HG03565 (cell line): Measurements from ENCODE around the gene GALNT4.

Experiments
- ATAC-seq: cut with Tn5 transposase; IDR thresholded peaks from one replicate; pipeline ENCODE4 v1.9.1; 2021; ENCODE audit warnings: mild to moderate bottlenecking, moderate library complexity; ENCODE audit not compliant: unreplicated experiment

GALNT4 gene

DNA sequence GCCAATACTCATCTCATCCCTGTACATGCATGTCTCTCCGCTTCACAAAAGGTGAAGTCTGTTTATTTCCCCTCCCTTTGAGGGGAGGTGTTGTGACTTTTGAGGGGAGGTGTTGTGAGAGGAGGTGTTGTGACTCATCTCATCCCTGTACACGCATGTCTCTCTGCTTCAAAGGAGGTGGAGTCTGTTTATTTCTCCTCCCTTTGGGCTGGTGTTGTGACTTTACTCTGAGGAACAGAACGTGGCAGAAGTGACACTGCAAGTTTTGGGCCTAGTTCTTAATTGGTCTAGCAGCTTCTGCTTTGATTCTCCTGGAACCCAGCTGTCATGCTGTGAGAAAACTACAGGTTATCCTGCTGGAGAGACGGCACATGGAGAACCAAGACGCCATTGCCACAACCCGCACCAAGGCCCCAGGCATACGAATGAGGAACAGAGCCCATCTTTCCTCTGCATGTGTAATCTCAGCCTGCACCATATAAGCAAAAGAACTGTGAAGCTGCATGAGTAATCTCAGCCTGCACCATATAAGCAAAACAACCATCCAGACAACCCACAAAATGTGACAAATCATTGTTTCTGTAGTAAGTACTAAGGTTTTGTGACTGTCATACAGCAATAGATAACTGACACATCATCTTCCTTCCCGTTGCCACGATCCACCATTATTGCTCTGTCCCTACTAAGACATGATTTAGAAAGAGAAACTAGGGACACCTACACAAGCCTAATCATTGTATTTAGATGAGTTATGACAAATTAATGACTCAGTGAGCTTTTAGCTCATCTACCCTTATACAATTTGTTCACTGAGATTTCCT lies 30.0 kb downstream of the GALNT4 start:
- peak; percentile 50 for ATAC-seq

DNA sequence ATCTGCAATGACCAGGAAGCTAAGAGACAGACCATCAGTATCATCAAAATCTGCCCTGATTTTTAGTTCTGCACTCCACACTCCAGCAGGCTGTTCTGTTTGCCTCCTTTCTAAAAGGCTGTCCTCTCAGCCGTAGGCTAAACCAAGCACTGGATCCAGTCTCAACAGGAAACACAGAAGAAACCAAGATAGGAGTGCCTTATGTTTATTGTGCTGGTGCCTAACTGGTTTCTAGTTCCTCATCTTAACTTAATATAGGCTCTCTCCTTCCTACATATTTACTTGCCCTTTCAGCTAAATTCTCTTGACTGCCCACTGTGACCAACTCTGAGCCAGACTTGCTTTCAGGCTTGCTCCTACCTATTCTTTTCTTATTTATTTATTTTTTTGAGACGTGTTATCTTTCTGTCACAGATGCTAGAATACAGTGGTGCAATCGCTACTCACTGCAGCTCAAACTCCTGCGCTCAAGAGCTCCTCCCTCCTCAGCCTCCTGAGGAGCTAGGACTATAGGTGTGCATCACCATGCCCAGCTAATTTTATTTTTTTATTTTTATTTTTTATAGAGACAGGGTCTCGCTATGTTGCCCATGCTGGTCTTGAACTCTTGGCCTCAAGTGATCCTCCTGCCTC lies 30.8 kb downstream of the GALNT4 start:
- no peak for ATAC-seq

DNA sequence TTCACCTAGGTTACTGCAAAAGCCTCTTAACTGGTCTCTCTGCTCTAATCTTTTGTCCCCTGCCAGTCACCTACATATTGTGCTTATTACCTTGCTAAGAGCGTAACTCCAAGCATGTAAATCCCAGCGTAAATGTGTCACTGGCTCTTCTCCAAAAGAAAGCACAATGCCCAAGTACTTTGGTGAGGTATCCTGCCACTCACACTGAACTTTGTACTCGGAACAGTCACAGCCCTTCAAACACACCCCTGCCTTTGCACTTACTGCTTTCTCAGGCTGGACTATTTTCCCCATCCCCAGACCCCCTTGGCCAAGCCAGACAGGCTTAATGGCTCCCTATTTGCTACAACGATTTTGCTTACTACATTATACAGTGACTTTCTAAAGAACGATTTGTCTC lies 31.7 kb downstream of the GALNT4 start:
- ATAC-seq = no peak

DNA sequence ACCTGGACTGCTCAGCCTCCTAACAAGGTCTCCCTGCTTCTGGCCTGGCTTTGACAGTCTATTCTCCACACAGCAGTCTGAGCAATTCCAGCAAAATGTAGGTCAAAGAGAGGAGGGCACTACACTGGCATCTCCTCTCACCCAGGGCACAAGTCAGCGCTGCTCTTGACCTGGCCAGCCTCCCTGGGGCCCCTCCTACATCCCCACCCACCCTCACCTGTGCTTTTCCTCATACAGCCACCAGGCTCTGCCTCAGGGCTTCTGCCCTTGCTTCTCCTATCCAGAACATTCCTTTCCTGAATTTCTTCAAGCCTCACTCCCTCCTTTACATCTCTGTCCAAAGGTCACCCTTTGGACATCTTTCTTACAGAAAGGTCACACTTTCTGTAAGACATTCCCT lies 33.7 kb downstream of the GALNT4 start:
- ATAC-seq = no peak

DNA sequence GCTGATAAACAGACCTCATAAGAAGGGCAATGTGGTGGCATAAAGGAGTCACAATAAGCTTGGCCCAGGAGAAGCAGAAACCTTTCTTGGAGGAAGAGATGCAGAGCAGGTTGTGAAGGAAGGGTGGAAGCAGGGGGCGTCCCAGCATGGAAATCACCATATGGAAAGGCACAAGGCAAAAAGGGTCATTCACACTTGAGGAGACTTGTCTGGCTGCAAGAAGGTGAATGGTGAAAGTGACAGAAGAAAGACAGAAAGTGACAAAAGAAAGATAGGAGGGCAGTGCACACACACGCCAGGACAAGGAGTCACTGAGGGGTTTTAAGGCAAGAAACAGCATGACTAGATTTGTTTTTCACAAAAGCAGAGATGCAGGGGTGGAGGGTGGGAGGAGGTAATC lies 38.3 kb downstream of the GALNT4 start:
- no peak for ATAC-seq

DNA sequence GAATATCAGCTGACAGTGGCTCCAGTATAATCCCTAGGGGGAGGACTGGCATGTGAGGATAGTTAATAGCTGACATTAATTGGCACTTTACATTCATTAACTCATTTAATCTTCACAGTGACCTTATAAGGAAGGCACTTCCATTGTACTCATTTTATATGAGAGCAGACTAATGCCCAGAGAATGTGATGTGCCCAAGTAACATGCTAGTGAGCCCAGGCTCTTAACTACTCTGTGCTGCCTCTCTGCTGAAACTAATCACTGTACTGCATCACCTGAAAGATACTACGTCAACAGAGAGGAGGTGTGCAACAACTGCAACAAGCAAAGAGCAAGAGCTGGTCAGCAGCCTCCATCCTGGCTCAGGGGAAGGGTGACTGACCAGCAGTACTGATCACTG lies 40.1 kb downstream of the GALNT4 start:
- no peak for ATAC-seq

DNA sequence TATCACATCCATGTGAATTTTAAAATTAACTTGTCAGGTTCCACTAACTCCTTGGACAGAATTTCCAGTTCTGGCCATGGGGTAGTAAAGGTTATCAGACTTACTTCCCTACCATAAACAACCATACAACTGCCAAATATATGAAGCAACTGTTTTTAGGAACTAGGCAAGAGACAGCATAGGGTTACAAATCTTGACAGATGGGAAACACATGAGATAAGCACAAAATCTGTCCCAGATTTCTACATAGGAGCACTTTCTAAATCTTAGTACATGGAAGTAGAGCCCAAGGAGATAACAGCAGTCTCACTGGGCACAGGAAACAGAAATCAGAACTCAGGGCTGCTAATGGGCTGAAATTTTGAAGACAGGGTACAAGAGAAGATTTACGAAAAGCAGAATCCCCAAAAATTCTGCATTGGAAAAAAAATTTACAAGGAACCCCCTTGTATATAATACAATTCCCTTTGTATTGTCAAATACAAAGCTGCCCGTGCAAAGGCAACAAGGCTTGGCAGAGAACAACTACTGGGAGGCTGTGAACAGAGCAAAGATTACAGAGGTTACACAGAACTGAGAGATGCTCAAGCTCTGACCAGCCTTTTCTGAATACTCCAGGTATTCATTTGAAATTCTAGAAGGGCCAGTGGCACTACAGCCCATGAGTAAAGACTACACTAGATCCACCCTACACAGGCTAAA lies 43.2 kb downstream of the GALNT4 start:
- no peak for ATAC-seq

DNA sequence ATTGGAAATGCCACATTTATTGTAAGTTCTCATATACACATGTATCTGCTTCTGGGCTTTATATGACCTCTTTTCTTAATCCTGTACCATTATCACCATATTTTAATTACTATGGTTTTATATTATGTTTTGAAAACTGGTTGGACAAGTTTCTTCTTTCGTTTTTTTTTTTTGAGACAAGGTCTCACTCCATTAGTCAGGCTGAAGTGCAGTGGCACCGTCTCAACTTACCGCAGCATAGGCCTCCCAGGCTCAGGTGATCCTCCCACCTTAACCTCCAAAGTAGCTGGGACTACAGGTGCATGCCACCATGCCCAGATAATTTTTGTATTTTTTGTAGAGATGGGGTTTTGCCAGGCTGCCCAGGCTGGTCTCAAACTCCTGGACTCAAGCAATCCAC lies 44.6 kb downstream of the GALNT4 start:
- no peak for ATAC-seq

DNA sequence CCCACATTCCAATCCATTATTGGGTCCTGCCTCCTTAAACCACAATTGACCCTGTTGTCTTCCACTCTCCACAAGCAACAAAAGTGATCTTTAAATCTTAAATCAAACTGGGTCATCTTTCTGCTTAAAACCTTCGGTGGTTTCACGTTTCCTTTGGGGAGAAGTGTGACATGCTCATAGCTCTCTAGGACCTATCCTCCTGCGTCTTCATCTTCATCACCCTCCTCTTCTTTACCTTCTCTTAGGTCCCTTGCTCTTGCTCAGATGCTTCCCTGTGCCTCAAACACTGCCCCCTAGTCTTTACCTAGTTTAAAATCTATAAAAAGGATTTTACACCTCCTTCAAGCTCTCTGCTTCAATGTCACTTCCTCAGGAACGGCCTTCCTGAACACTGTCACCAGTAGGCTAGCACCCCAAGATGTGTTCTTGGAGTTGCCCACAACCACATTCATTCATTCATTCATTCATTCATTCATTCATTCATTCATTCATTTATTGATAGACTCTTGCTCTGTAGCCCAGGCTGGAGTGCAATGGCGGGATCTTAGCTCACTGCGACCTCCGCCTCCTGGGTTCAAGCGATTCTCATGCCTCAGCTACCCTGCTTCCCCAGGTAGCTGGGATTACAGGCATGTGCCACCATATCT lies 46.8 kb downstream of the GALNT4 start:
- ATAC-seq = no peak

DNA sequence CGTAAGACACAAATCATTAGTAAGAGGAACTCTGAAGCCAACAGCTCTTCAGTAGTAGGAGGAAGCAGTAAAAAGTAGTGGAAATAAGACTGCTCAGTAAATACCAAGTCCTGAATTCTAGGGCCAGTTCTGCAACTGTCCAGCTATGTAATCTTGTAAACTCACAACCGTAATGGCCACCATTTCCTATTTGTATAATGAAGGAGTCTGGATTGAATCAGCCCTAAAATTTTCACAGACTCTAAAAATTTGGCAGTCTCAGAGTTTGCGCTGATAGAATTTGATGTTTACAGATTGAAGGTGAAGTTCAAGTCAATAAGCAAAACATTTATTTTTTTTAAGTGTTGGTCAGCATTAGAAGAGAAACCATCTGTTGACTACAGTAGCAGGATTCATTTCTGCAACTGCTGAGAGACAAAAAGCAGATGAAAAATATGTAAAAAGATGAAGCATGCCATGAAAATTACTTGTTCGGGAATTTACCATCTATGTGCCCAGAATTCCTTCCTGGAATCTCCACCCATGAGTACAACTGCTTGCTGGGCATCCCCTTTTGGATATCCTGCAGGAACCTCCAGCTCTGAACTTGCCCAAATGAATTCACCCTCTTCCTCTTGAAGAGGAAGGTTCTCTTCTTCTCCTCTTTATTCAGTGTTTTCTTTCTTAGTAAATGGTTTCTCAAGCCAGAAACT lies 47.5 kb downstream of the GALNT4 start:
- ATAC-seq = no peak

DNA sequence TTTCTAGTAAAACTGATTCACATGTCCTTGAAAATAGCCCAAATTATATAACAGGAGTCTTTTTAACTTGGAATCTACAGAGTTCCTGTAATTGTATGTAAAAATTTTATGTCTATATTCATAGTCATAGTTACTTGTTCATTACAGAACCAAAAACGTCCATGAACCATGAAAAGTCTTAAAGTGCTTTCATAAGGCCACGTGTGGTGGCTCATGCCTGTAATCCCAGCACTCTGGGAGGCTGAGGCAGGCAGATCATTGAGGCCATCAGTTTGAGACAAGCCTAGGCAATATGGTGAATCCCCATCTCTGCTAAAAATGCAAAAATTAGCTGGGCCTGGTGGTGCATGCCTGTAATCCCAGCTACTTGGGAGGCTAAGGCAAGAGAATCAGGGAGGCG lies 48.4 kb downstream of the GALNT4 start:
- ATAC-seq = no peak

DNA sequence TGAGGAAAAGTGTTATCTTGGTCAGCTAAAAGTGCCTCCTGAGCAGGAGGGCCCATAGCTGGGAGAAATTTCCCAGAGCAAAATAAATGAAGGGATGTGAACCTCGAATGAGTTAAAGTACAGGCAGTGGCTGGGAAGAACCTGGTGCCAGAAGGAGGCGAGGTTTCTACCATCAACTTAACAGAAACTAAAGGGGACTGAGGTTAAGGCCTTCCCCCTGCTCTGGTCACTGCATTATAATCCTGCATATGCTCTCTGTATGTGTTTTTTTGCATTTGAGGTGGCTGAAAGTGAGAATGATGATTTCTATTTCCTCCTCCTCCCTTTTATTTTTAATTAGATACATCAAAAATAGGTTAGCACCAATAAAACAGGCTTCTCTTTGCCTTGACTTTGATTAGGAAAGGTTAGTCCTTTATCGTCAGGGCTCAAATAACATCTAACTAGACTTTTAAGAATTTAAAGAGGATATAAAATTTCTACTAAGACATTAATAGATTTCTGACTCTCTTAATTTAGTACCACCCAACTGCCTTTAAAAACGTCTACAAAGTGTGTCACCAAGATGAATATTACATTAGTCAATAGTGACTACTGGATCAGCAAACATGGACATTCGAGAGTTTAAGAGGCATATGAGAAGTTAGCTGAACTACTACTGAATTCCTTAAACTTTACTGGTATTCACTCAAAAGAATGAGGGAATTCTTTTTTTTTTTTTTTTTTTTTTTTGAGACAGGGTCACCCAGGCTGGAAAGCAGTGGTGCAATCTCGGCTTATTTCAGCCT lies 49.2 kb downstream of the GALNT4 start:
- peak; percentile 39 for ATAC-seq

DNA sequence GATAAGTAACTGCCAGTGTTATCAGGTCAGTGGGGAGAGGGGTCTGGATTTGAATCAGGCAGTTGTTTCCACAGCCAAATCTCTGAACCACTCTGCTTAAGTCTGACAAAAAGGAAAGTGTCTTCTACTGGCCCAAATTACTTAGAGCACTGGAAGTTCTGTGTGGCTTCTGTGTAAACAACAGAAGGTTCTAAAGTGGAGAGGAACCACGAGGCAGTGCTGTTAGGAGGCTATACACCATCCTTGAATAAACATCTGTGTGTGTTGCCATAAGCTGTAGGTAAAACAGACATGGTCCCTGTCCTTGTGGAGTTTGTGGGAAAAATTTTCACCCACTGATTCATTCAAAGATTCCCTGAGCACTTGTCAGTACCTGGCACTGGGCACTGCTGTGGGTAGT lies 50.0 kb downstream of the GALNT4 start:
- ATAC-seq = no peak
